Stimulated activated CD4-positive, alpha-beta T cell treated with anti-CD3 and anti-CD28 coated beads, Interleukin-2, amount 100 ng/mL, for 24 hours (primary cell): ENCODE measurements around the gene NRIP3.
A peak's percentile ranks its signal among the peaks of the same experiment; 100 is the strongest.

ENCODE experiments used
- DNase-seq, 2 donors: peaks; one replicate each; pipeline ENCODE4 v3.0.0-alpha.2; 2020

Gene NRIP3

GRCh38 chr11:9003573-9004182, at the start of gene NRIP3:
Gene NRIP3, minus strand, starts transcription at chr11:9004001. Its CDS starts 66 bp downstream, at chr11:9003935.
- DNase-seq: peak; percentile 72 to 74

DNA sequence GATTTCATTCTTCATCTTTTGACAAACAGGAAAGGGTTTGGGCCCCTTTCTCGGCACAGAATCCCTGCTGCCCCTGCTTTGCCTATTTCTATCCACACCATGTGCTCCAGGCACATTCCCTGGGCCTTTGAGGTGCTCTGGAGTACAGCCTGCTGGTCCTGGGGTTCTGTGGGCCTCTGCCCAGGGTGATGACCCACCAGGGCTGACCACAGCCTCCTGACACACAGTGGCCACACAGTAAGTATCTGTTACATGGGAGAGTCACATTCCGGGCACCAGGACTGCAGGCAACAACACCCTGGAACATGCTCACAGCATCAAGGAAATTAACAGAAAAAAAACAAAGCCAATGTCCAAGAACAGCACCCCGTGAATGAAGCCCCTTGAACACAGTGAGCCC, 48.5 kb upstream of the NRIP3 start:
- DNase-seq: no peak

DNA sequence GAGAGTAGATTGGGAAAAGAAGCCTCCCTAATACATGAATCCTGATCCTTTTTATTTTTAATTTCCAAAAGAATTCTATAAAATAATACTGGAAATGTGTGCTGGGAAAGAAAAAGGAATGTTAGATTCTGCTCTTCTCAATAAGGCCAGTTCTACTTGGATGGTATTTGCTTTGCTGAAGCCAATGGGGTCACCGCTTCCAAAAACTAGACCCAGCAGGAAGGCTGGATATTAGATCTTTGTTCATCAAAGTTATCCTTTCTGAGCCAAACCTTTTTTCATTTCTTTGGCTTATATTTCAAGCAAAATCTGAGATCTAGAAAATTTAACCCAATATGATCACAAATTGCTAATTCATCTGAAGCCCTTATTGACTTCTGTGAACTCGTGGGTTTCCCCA, 46.2 kb upstream of the NRIP3 start:
- no peak for DNase-seq

DNA sequence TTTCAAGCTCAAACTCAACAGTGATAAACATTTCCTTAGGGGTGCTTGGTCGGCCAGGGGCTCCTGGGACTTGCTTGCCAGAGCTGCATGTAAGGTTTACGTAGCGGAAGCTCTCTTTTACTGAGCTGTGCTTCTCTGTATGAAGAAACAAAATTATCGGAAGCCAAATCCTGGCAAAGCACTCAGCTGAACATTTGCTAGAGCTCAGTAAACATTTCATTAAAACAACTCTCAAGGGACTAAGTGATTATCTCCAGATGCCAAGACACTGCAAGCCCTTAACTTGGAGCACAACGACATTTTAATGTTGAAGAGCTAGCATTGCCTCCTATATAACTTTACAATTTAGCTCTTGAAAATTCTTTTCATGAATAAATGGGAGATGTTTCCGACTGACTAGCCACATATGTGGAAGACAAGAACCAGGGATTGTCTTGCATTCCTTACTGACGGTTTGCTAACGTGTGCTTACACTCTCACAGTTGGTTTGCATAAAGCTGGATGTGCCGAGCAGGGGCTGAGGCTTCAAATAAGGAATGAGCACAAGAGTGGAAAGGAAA, 44.2 kb upstream of the NRIP3 start:
- DNase-seq: no peak

- no peak for DNase-seq
Observed at GRCh38 chr11:9046481-9046880, 42.7 kb upstream of the NRIP3 start.

GRCh38 chr11:9042488-9042887, 38.7 kb upstream of the NRIP3 start:
- no peak for DNase-seq

GRCh38 chr11:9041747-9042146, 37.9 kb upstream of the NRIP3 start:
- DNase-seq: no peak

- no peak for DNase-seq
Observed at GRCh38 chr11:9040410-9040809, 36.6 kb upstream of the NRIP3 start.

DNA sequence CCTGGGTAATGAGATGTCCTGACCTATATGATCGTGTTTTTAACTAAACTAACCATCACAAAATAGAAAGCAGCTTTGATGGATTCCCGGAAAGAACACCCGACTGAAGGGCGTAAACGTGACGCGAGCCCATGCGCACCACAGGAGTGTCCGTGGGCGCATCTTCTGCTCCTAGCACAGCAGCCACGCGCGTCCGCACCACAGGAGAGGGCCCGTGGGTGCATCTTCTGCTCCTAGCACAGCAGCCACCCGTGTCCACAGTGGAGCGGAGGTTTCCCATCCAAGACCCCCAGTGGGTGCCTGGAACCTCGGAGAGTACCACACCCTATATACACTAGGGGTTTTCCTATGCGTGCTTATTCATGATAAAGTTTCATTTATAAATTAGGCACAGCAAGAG, 36.1 kb upstream of the NRIP3 start:
- no peak for DNase-seq

- DNase-seq: no peak
Observed at GRCh38 chr11:9039198-9039597, 35.4 kb upstream of the NRIP3 start.

GRCh38 chr11:9038541-9038940, 34.7 kb upstream of the NRIP3 start:
- DNase-seq: no peak

- DNase-seq: no peak
Observed at GRCh38 chr11:9037963-9038362, 34.2 kb upstream of the NRIP3 start.

GRCh38 chr11:9037046-9037780, 33.4 kb upstream of the NRIP3 start:
- DNase-seq: no peak

GRCh38 chr11:9030601-9031000, 26.8 kb upstream of the NRIP3 start:
- no peak for DNase-seq

DNA sequence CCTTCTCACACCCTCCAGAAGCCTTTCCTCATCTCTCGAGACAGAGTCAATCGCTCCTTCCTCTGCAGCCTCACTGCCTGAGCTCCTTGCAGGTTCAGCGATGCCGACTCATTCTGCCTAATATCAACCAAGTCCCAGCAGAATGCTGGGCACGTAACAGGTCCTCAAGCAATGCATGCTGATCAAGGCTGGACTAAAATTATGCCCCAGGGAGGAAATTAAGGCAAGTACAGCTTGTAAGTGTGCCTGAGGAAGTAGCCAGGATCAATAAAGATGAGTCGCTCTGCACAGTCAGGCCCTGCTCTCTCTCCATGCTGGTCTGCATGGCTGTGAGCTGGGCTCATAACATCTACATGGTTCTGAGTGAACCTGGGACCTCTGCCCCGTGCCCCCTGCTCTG, 25.6 kb upstream of the NRIP3 start:
- DNase-seq: no peak

GRCh38 chr11:9028581-9028980, 24.8 kb upstream of the NRIP3 start:
- DNase-seq: no peak

DNA sequence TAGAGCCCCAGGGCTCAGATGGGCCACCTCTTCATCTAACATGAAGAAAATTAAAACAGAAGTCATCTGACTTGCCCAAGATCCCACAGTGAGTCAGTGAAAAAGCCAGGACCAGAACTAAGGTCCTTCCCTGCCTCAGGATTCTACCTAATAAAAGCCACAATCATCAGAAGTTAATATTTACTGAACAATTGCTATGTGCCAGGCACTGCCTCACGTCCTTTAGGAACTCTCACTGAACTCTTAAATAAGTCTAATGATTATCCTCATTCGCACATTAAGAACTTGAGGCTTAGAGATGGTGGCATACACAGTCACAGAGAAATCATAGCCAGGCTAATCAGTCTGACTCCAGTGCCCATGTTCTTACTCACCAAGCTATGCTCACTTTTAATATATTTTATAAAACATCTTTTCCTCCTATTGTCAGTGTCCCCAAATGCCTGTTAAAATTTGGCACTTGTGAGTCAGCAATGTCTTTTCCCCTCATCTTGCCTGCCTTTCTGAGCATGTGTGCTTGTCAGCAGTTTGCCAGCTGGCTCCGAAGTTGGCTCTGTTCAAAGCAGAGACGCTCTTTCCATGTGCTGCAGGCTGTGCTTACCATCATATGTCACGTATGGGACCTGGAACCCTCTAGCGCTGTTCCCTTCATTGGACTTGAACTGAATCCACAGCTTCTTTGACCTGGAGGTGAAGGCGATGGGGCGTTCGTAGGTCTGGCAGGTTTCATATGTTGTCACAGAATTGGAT, 21.5 kb upstream of the NRIP3 start:
- no peak for DNase-seq

DNA sequence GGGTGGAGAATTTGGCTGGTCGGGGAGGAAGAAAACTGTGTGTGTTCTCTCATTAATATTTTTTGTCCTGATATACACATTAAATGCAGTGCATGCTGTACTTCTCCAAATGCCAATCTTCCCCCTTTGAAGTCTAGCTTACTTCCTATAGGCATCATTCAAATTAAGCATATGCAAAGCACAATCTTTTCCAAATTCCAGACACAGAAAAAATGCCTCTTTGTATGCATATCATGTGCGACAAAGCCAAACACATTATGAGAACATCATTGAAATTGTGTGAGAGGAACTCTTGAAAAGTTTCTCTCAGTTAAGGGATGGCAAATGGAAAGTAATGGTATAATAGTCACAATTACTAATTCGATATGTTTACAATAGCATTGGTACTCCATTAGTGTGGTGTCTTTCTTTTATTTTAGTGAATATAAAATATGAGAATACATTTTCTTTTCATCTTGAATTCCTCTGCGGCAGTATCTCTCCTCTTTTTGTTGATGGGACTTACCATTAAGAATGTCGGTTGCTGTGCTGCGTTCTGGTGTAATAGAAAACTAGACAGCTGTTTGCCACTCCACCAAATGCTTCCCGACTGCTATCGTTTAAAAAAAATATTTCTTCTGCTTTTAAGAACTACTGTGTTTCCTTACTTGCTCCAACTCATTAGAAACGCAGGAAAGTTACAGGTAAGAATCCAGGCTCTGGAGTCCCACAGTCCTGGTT, 19.3 kb upstream of the NRIP3 start:
- DNase-seq: no peak

DNA sequence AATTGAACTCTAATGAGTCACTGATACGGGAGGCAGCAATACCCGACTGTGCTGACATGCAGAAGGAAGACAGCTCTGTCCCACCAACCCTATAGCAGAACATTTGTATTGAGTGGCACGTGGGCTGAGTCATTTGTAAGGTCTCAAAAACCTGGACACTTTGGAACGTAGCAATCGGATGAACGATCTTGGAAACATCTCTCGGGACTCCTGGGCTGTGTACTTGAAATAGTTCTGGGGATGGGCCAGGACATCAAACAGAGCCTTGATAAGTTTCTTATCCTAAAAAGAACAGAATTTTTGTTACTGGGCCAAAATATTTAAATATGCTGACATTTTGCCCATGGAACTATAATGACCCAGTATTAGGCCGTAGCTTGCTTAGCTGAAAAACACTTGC, 17.1 kb upstream of the NRIP3 start:
- DNase-seq: no peak

GRCh38 chr11:9019861-9020260, 16.1 kb upstream of the NRIP3 start:
- DNase-seq: no peak

GRCh38 chr11:9017773-9018172, 14.0 kb upstream of the NRIP3 start:
- no peak for DNase-seq

DNA sequence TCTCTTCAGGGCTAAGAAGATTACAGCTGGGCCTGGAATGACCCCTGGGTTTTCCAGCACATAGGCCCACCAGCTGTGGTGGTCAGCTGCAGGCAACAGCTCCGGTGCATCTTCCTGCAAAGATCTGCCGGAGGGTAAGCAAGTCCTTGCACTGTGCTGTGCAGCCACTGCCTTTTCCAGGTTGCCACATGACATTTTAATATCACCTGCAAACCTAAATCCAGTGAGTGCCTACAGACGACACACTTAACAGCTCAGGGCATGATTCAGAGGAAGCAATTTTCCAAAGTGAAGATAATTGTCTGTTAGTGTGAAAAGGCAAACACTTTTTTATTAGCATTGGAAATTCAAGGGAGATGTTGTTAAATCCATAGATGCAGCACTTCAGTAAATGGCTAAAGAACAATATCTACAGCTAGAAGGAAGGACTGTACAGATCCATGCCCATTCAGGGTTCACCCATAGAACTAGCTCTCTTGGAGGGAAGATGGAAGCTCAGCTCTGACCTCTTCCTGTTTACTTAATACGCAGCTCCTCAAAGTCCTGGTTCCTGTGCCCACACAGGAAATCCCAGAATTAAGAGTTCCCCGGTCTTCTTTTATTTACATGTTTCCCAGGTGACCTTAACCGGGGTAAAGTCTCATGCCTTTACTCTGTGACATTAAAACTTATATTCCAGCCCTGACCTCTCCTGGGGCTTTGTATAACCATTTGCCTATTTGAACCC, 13.3 kb upstream of the NRIP3 start:
- no peak for DNase-seq
